IPS DF 6.9 (cell line): ENCODE measurements around the gene CAPN15.

Source experiments
- DNase-seq: peaks from one replicate; pipeline ENCODE4 v3.0.0-alpha.2; 2013; ENCODE audit warnings: low read depth, low spot score
- H3K27ac ChIP-seq: one replicate; pipeline ENCODE4 v1.5.1; 2013; ENCODE audit warnings: low read length, control low read depth
- H3K27me3 ChIP-seq: 2 replicates; pipeline ENCODE4 v1.6.1; 2013; ENCODE audit warnings: mild to moderate bottlenecking, low read length; ENCODE audit not compliant: control insufficient read depth, insufficient read depth
- H3K36me3 ChIP-seq: 2 replicates; pipeline ENCODE4 v1.6.1; 2013; ENCODE audit warnings: low read length; ENCODE audit not compliant: control insufficient read depth, insufficient read depth
- H3K4me1 ChIP-seq: 2 replicates; pipeline ENCODE4 v1.6.1; 2013; ENCODE audit warnings: low read length; ENCODE audit not compliant: control insufficient read depth, insufficient read depth
- H3K4me3 ChIP-seq: 2 replicates; pipeline ENCODE4 v1.5.1; 2013; ENCODE audit warnings: mild to moderate bottlenecking, low read length
- H3K9me3 ChIP-seq: 2 replicates; pipeline ENCODE4 v1.6.1; 2013; ENCODE audit warnings: low read length, inconsistent platforms; ENCODE audit not compliant: control insufficient read depth, insufficient read depth
- WGBS: extraction: QIAGEN DNeasy Blood & Tissue Kit; methylation state at CpG from one replicate; pipeline ENCODE4 v1.1.7; 2013; ENCODE audit warnings: mixed read lengths, missing lambda C conversion rate; ENCODE audit not compliant: insufficient read length, insufficient coverage; 5-methylcytosine and 5-hydroxymethylcytosine counted together

Gene CAPN15

DNA sequence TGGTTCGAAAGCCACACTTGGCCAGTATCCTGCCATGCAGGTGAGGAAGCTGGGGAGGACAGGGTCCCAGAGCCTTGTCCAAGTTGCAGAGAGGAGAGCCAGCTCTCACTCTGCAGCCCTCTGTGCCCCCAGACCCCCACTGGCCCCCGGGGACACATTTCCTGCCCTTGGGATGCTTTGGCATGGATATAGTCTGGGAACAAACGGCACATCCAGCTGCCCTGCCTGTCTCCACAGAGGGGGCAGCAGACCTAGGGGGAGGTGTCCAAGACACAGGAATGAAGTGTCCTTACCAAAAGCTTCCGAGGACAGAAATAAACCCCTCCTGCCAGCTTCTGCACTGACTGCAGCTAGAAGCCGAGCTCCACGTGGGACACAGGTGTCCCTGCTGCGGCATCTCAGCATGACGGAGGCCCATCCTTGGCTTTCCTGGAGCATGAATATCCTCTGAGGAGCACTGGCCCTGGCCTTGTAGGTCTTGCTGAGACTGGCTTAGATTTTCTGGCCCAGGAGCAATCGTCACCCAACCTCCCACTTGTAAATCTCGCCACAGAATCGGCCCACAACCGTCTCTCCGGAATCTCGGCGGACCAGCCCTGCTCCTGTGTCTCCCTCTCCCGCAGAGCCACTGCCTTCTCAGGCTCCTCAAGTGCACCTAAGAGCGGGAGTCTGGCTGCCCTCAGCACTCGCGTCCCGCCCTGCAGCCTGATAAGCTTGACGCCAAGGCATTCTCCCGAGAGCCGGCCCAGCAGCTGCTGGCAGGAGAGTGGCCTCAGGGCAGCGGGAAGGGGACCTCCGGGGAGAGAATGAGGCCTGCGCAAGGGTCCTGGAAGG is 1.1 kb upstream of the CAPN15 start:
- Histone ChIP-seq H3K27ac (no peak overlapping the region), H3K4me1 (0 out of 2 replicates have a peak, but pooled peaks cover 4% of the 10 kb centered on the region), H3K27me3 (no peaks in the 10 kb centered on the region), H3K4me3 (peak overlapping the region; percentile 52; the same call in 1 of the 2 replicates), H3K36me3 (peaks cover 7% of the 10 kb centered on the region; the same call in 1 of the 2 replicates), H3K9me3 (no peaks in the 10 kb centered on the region)
- no CpG with 5 or more reads among the region's 26 CpGs for WGBS
- DNase-seq: no peak

GRCh38 chr16:528111-529011 is 849 bp downstream of the CAPN15 start:
- Histone ChIP-seq H3K27me3 (no peaks in the 10 kb centered on the region), H3K4me1 (peaks cover 5% of the 10 kb centered on the region; the same call in 1 of the 2 replicates), H3K27ac (no peak overlapping the region), H3K4me3 (peak overlapping the region; percentile 52), H3K36me3 (peaks cover 7% of the 10 kb centered on the region; the same call in 1 of the 2 replicates), H3K9me3 (no peaks in the 10 kb centered on the region)
- WGBS: no CpG with 5 or more reads among the region's 55 CpGs
- DNase-seq: no peak

DNA sequence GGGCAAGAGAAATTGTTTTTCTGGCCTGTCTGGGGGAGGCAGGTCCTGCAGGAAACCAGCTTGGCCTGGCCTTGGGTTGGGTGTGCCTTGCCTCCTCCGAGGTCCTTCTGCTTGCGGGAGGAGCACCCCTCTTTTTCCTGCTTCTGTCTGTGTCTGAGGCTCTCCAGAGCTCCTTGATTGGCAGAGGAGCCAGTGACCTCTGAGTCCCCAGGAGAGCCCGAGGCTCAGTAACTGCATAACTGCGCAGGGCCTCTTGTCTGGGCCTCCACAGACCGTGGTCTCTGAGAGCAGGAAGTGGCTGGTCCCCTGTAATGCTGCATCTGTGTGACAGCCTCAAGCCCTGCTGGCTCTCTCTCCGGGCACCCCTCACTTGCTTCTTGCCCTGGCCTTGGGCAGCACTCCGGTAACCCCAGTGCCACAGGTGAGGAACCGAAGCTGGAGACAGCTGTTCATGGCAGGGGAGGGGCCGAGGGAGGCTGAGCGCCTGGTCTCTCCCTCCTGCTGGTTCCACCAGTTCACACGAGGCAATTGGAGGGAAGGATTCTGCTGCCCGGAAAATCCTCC is 1.6 kb downstream of the CAPN15 start:
- H3K4me3 ChIP-seq: peak overlapping the region; percentile 52; the same call in 1 of the 2 replicates
- H3K36me3 ChIP-seq: peaks cover 7% of the 10 kb centered on the region; the same call in 1 of the 2 replicates
- no CpG with 5 or more reads among the region's 12 CpGs for WGBS
- peaks cover 7% of the 10 kb centered on the region; the same call in 1 of the 2 replicates for H3K4me1 ChIP-seq
- no peaks in the 10 kb centered on the region for H3K9me3 ChIP-seq
- H3K27me3 ChIP-seq: no peaks in the 10 kb centered on the region
- no peak for DNase-seq
- no peak overlapping the region for H3K27ac ChIP-seq

- no peaks in the 10 kb centered on the region for H3K9me3 ChIP-seq
- DNase-seq: no peak
- peaks cover 7% of the 10 kb centered on the region; the same call in 1 of the 2 replicates for H3K4me1 ChIP-seq
- H3K27me3 ChIP-seq: no peaks in the 10 kb centered on the region
- WGBS: no CpG with 5 or more reads among the region's 23 CpGs
- no peak overlapping the region for H3K27ac ChIP-seq
- peaks cover 7% of the 10 kb centered on the region; the same call in 1 of the 2 replicates for H3K36me3 ChIP-seq
- H3K4me3 ChIP-seq: no peak overlapping the region
Observed at GRCh38 chr16:530111-530817, 2.8 kb downstream of the CAPN15 start.

DNA sequence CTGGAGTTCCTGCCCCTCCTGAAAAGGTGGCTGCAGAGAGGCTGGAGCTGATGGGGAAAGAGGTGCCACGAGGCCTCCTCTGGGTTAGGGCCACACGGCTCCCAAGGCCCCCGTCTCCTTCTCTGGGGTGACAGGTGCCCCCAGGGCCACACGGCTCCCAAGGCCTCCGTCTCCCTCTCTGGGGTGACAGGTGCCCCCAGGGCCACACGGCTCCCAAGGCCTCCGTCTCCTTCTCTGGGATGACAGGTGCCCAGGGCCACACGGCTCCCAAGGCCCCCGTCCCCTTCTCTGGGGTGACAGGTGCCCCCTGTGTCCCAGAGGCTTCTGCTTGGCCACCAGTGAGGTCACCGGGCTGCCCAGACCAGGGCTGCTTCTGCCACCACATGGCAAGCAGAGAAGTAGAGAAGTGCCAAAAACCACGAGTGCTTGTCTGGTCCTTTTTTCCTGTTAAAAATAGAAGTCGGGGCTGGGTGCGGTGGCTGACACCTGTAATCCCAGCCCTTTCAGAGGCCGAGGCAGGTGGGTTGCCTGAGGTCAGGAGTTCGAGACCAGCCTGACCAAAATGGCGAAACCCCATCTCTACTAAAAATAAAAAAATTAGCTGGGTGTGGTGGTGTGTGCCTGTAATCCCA is 4.1 kb downstream of the CAPN15 start:
- Histone ChIP-seq H3K4me3 (no peak overlapping the region), H3K27ac (no peak overlapping the region), H3K9me3 (no peaks in the 10 kb centered on the region), H3K36me3 (peaks cover 7% of the 10 kb centered on the region; the same call in 1 of the 2 replicates), H3K27me3 (no peaks in the 10 kb centered on the region), H3K4me1 (peaks cover 5% of the 10 kb centered on the region; the same call in 1 of the 2 replicates)
- no peak for DNase-seq
- no CpG with 5 or more reads among the region's 16 CpGs for WGBS

DNA sequence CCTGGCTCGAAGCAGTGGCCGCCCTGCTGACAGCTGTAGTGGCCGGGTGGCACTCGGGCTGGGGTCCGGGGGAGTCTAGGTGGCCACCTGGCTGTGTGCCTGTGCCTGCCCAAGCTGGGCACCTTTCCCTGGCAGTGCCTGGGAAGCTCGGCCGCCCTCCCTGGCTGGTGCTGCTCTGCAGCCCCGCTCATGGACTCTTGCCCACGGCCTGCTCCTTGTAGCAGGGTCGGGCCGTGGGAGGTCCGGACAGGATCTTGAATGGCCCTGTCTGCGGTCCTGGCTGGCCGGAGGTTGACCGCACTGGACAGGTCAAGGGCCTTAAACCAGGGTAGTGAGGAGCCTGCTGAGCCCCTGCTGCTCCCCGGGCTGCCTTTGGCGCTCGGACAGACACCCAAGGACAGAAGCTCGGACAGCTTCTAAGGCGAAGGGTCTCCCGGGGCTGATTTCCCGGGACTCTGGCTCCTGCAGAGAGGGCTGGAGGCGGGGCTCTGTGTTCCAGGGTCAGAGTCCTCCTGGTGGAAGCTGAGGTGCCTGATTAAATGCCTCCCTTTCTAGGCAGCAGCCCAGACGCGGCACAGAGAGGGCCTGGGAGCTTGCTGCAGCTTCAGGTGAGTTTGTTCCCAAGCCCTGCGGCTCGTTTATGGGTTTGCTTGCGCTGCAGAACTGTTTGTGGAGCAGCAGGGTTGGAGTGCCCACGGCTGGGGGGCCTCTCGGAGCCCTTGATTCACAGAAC is 6.0 kb downstream of the CAPN15 start:
- peaks cover 5% of the 10 kb centered on the region; the same call in 1 of the 2 replicates for H3K4me1 ChIP-seq
- no peak overlapping the region for H3K4me3 ChIP-seq
- H3K27ac ChIP-seq: no peak overlapping the region
- no CpG with 5 or more reads among the region's 30 CpGs for WGBS
- DNase-seq: no peak
- peaks cover 7% of the 10 kb centered on the region; the same call in 1 of the 2 replicates for H3K36me3 ChIP-seq
- H3K27me3 ChIP-seq: no peaks in the 10 kb centered on the region
- H3K9me3 ChIP-seq: no peaks in the 10 kb centered on the region

DNA sequence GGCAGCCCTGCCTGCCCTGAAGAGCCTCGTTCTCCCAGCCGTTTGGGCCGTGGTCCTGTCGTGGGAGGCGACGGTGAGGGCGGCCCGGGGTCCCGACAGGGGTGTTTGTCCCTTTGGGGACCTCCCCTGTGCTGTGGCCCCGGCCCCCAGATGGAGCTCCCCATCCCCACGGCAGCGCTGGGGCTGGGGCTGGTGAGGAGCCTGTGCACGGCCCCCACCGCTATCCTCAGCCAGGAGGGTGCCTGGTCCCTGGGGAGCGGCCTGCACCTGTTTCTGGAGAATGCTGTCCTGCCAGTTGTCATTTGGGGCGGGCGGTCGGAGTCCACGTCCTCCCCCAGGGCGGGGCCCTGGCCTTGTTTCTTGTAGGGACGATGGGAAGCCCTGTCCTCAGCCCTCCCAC is 6.6 kb downstream of the CAPN15 start:
- no CpG with 5 or more reads among the region's 21 CpGs for WGBS
- H3K27ac ChIP-seq: no peak overlapping the region

GRCh38 chr16:534856-535445 is 7.4 kb downstream of the CAPN15 start:
- DNase-seq: no peak
- Histone ChIP-seq H3K27me3 (no peaks in the 10 kb centered on the region), H3K27ac (no peak overlapping the region), H3K4me1 (peaks cover 3% of the 10 kb centered on the region; the same call in 1 of the 2 replicates), H3K4me3 (no peak overlapping the region), H3K9me3 (no peaks in the 10 kb centered on the region), H3K36me3 (peaks cover 6% of the 10 kb centered on the region; the same call in 1 of the 2 replicates)
- no CpG with 5 or more reads among the region's 27 CpGs for WGBS

More for the DNA sequence above, 6.6 kb downstream of the CAPN15 start:
- no peak for DNase-seq
- no peak overlapping the region for H3K4me3 ChIP-seq
- H3K9me3 ChIP-seq: no peaks in the 10 kb centered on the region
- peaks cover 7% of the 10 kb centered on the region; the same call in 1 of the 2 replicates for H3K36me3 ChIP-seq
- H3K27me3 ChIP-seq: no peaks in the 10 kb centered on the region
- H3K4me1 ChIP-seq: peaks cover 3% of the 10 kb centered on the region; the same call in 1 of the 2 replicates
